ENCODE results near the gene SIRT7. TPM values are rescaled to one million over a fixed set of nuclear protein-coding genes. Genes with fewer than 3 reads are reported as not detected.

SIRT7 gene
- total RNA-seq, 4 donors from 2014 or later = 14.3 to 24.1 (median 18.3) TPM

GRCh38 chr17:81944858-81945257 is 26.9 kb upstream of the SIRT7 start:
- peaks cover 0 to 15% (median 0%) of the 10 kb centered on the region in 3 donors for H3K4me1 ChIP-seq
- ATAC-seq = no peak
- WGBS, 2 donors (ENCODE audit: low coverage in 1 of 2) = 82 to 85% methylated on average over 2 to 4 of the region's 9 CpGs

GRCh38 chr17:81942167-81942553 is 24.2 kb upstream of the SIRT7 start:
- no peak for ATAC-seq
- Histone ChIP-seq H3K4me1 (peaks cover 0 to 30% (median 5%) of the 10 kb centered on the region in 3 donors), H3K36me3 (no peaks in the 10 kb centered on the region), H3K27me3 (peaks cover 58% of the 10 kb centered on the region), H3K9me3 (no peaks in the 10 kb centered on the region), H3K27ac (no peak overlapping the region), H3K4me3 (no peak overlapping the region)
- no peak for TF ChIP-seq EP300 (IDR thresholded peaks at IDR 0.05)
- no peak for TF ChIP-seq CTCF (IDR thresholded peaks at IDR 0.05)
- TF ChIP-seq POLR2AphosphoS5 (IDR thresholded peaks at IDR 0.05) = no peak
- no peak for TF ChIP-seq POLR2A (IDR thresholded peaks at IDR 0.05)
- WGBS, 2 donors (ENCODE audit: low coverage in 1 of 2) = 20 to 27% methylated on average over 2 to 9 of the region's 12 CpGs

More at GRCh38 chr17:81944858-81945257, 26.9 kb upstream of the SIRT7 start:
- Histone ChIP-seq H3K27me3 (peaks cover 51% of the 10 kb centered on the region), H3K4me3 (no peak overlapping the region), H3K36me3 (no peaks in the 10 kb centered on the region), H3K9me3 (no peaks in the 10 kb centered on the region), H3K27ac (no peak overlapping the region)
- no peak for TF ChIP-seq EP300 (IDR thresholded peaks at IDR 0.05)
- no peak for TF ChIP-seq POLR2AphosphoS5 (IDR thresholded peaks at IDR 0.05)
- no peak for TF ChIP-seq POLR2A (IDR thresholded peaks at IDR 0.05)
- TF ChIP-seq CTCF (IDR thresholded peaks at IDR 0.05) = no peak

GRCh38 chr17:81941484-81942166 is 23.6 kb upstream of the SIRT7 start:
- TF ChIP-seq EP300 (IDR thresholded peaks at IDR 0.05) = no peak
- TF ChIP-seq CTCF (IDR thresholded peaks at IDR 0.05) = no peak
- no peak for TF ChIP-seq POLR2A (IDR thresholded peaks at IDR 0.05)
- no peak for TF ChIP-seq POLR2AphosphoS5 (IDR thresholded peaks at IDR 0.05)
- peaks cover 58% of the 10 kb centered on the region for H3K27me3 ChIP-seq
- peaks cover 0 to 35% (median 8%) of the 10 kb centered on the region in 3 donors for H3K4me1 ChIP-seq
- no peaks in the 10 kb centered on the region for H3K36me3 ChIP-seq
- no peaks in the 10 kb centered on the region for H3K9me3 ChIP-seq
- H3K4me3 ChIP-seq = no peak overlapping the region
- WGBS, 2 donors (ENCODE audit: low coverage in 1 of 2) = 0 to 11% methylated on average over 1 to 7 of the region's 30 CpGs
- no peak for ATAC-seq
- H3K27ac ChIP-seq = no peak overlapping the region

GRCh38 chr17:81940538-81941483 is 22.8 kb upstream of the SIRT7 start:
- Histone ChIP-seq H3K36me3 (no peaks in the 10 kb centered on the region), H3K4me1 (peaks cover 0 to 40% (median 10%) of the 10 kb centered on the region in 3 donors), H3K27ac (no peak overlapping the region), H3K27me3 (peaks cover 58% of the 10 kb centered on the region), H3K9me3 (no peaks in the 10 kb centered on the region), H3K4me3 (no peak overlapping the region)
- WGBS, 2 donors (ENCODE audit: low coverage in 1 of 2) = 79 to 89% methylated on average over 7 to 9 of the region's 56 CpGs
- TF ChIP-seq EP300 (IDR thresholded peaks at IDR 0.05) = no peak
- TF ChIP-seq POLR2AphosphoS5 (IDR thresholded peaks at IDR 0.05) = no peak
- no peak for TF ChIP-seq CTCF (IDR thresholded peaks at IDR 0.05)
- no peak for TF ChIP-seq POLR2A (IDR thresholded peaks at IDR 0.05)
- no peak for ATAC-seq

Data from gastroesophageal sphincter (tissue), 4 donors.